NCI-H69 (cell line): ENCODE measurements around the gene RASSF4.

Experiments used
- DNase-seq: peaks from one replicate; lab custom pipeline; 2025; lab: John Stamatoyannopoulos, UW

RASSF4 gene

DNA sequence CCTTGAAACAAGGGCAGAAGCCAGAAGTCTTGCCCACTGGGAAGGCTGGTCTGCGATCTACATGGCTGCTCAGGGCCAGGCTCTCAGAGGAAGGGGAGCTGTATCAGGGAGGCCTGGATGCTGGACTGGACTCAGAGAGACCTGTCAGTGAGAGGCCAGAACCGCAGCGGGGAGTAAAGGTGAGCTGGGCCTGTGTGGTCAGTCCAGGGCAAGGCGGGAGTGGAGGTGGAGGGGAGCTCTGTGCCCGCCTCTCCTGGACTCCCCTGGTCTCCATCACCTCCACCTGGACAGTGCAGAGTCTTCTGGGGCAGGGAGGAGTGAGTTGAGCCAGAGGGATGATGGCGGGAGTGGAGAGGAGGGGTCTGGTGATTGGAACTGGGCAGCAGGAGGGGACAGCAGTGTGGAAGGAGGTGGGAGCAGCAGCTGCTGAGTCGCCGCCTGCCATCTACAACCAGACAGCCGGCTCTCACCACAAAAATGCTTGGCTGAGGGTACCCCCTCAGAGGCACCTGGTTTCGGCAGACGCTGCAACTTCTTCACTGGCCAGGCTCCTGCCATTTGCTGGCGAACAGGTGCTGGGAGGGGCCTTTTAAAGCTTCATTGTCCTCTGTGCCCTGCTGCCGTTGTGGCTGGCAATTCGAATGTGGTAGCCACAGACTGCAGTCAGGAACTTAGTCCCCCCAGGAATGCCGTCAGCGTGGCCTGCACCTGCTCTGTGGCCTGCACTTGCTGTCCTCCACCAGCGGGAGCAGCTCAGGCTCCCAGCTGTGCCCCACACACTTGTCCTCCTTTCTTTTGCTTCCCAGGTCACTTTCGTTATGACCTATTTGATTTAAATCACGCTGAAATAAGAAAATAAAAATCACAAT lies 3.5 kb downstream of the RASSF4 start:
- DNase-seq: no peak

DNA sequence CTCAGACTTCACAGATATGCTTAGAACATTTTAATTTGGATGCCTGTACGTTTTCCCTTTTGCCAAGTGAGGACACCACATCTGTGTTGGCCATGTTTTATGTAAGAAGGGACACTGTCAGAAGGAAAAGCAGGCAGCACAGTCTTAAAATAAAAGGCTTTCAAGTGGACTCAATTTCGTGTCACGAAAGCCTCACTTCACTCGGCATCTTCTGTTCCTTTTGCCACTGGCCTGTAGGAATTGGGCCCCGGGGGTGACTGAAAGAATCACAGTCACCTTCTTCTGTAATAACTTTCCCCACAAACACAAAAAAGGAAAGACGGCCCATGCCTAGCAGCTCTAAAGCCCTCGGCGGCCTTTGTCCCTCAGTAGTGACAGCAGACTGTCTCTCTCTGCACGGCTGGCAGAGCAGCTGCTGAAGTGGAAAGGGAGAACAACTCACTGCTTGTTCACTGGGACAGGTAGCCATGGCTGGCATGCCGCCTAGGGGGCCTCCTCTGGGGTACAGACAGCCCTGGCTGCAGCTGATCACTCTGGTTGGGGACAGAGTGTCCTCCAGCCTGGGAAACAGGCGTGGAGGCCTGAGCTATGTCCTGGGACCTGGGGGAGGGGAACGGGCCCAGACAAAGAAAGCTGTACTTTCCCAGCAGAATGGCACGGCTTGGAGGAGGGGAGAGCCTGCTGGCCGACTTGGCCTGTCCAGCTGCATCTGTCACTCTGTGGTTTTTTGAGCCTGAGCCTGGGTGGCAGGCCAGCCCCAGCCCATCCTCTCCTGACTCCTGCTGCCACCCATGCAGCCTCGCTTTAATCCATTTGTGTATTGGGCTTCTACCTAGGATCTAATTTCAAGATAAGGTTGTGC lies 4.4 kb downstream of the RASSF4 start:
- no peak for DNase-seq

GRCh38 chr10:44965104-44965503 lies 5.5 kb downstream of the RASSF4 start:
- DNase-seq: no peak

- no peak for DNase-seq
Observed at GRCh38 chr10:44965651-44966097, 6.1 kb downstream of the RASSF4 start.

DNA sequence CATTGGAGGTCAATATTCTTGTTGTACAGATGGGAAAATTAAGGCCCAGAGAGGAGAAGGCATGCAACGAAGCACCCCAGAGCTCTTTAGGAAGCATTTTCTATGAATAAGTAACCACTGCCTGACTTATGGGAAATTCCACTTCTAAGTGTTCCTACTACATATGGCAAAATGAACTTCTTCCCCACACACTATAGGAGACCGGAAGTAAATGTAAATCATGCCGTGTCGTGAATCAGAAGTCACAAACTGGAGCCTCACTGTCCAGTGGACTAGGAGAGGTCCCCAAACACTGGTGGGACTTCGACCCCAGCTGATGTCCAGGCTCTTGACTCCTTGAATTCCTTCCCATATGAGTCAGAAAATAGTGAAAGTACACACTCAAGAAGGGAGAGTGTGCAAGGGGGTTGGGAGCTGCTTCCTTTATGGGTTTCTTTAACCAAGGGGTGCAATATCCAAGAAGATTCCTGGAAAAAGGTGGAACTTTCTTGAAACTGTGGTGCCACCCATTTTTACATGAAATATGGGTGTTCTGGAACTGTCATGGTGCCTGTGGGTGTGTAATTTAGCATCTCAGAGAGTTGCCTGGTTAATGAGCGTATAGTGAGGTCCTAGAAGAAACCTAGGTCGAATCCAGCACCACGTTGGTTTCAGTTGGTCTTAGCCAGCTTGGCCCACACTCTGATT lies 6.7 kb downstream of the RASSF4 start:
- DNase-seq: no peak

GRCh38 chr10:44966816-44967509 lies 7.4 kb downstream of the RASSF4 start:
- no peak for DNase-seq

DNA sequence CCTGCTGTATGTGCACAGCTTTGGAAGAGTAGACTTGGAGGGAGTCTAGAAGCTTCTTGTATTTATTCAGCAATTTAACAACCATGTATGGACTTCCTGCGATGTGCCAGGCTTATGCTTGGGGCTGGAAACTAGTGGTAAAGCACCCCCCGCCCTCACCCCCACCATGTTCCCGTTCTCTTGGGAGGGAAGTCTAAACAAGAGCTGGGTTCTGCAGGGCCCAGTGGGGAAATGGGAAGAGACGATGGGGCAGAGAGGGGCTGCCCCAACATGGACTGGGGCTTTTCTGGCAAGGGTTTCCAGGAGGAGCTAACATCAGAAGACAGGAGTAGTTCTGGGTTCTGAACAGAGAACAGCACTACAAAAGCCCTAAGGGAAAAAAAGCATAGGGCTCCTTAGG lies 8.0 kb downstream of the RASSF4 start:
- no peak for DNase-seq

DNA sequence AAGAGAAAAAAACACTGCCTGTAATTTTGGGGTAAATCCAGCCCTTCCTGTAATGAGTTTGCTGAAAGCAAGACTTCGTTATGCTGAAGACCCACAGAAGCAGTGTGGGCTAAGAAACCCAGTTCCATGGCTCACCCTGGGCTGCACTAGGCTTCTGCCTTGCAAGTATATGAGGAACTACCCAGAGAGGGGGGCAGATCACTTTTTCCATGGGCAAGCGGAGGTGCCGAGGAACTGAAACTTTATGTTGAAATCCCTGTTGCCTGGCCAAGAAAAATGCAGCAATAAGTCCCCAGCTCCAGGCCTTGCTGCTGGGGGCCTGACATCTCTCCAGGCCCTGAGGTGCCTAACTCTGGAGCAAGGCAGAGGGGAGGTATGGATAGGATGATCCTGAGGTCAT lies 8.5 kb downstream of the RASSF4 start:
- DNase-seq: no peak

DNA sequence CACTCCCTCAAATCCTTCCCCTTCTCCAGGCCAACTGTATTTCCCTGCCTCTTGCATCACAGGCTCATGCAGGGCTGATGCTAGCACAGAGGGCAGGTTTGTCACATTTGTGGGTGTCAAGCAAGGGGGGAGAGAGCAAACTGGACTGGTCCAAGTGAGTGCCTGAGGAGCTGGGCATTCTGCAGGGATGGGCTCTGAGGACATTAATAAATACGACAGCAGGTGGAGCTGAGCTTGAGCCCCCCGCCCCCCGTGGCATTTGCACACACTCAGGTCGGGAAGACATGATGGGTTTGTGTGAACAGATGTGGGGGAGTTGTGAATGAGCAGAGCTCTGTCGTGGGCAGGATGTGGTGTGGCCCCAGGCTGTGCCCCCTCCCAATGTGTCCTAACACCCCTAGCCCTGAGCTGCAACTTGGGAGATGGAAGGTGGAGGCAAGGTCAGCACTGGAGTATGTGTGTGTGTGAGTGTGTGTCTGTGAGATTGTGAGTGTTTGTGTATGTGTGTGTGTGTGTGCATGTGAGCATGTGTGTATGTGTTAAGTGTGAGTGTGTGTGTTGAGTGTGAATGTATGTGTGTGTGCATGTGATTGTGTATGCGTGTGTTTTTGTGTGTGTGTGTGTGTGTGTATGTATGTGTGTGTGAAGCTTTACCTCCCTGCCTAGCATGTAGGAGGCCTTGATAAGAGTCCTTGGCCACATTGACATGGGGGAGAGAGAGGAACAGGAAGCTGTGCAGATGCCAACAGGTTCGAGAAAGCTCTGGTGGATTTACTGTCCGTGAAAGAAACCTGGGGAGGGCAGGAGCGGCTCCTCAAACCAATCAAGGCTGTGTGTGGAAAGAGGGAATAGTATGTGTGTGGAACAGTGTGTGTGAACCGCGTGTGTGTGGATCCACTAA lies 9.1 kb downstream of the RASSF4 start:
- DNase-seq: no peak

GRCh38 chr10:44969854-44970253 lies 10.3 kb downstream of the RASSF4 start:
- DNase-seq: no peak

- no peak for DNase-seq
Observed at GRCh38 chr10:44970812-44971395, 11.3 kb downstream of the RASSF4 start.

- no peak for DNase-seq
Observed at GRCh38 chr10:44971434-44971833, 11.8 kb downstream of the RASSF4 start.

DNA sequence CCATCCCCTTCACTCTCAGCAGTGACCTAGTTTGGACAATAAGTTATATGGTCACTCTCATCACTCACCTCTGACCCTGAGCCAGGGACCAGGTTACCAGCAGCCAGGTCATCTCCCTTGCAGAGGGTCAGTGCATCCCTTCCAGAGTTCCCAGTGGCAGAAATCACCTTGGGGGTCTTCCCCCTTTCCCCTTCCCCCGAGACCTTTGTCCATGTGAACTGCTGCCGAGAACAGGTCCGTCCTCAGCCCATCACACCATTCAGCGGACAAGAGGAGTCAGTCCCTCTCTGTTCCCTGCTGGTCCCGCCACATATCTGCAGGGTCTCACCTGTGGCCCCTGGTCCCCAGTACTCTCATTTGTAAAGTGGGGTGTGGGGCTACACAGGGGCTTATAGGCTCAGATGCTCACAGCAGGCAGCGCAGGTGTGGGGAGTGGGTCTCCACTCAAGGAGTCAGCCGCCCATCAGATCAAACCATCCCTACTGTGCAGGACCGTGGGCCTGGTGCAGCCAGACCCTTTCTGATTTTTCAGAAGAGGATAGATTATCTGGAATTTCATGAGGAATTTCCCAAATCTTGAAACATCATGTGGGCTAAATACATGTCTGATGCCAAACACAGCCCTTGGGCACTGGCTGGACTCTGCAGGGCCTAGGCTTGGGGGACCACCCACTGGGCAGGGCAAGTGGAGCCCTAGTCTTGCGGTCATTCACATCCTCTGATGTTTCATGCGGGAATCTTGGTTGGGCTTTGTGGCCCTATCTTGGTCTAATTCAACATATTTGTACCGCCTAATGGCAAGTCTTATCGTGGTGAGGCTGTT lies 12.5 kb downstream of the RASSF4 start:
- no peak for DNase-seq

DNA sequence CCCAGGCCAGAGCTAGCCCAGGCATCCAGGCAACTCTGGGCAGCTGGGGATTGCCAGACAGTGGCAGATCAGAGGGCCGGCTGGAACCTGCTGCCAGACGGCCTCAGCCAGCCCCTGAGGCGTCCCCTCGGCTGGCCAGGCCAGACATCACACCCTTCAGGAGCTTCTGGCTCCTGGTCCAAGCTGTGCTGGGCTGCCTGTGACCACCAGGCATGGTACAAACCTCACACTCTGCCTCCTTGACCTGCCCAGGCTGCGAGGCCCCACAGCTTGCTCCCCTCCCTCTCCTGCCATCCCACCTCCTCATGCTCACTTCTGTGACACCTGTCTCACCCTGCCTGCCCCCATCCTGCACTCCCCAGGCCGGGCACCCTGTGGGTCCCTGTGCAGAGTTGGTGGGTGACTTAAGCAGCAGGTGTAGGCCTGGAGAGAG lies 13.3 kb downstream of the RASSF4 start:
- no peak for DNase-seq

DNA sequence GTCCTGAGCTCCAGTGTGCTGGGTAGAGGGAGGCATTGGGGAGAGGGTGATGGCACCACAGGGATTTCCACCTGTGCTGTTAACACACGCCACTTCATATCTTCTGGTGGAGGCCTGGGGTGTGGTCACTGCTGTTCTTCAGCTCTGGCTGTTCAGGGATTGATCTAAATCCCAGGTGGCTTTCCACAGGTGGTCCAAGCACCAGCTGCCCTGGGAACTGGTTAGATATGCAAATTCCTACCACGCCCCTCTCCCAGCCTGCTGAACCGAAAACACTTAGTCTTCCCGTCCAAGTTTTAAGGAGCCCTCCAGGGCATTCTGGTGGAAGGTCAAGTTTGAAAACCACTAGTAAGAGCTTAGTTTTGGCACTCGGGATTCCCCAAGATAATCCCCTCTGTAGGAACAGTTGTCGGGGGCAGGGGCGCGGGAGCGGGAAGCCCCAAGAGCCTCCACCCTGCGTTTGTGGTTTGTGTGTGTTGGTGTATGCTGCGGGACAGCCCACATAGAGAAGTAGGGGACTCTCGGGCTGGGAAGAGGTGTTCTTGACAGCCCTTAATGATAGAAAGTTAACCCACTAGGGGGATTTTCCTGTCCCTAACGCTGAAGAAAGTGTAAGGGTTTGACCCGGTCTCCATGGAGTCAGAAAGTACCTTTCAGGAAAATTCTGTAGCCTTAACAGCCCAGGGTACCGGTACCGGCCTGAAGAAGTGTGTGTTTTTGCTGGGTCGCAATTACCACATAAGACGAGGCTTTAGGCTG lies 13.9 kb downstream of the RASSF4 start:
- peak; percentile 27 for DNase-seq

DNA sequence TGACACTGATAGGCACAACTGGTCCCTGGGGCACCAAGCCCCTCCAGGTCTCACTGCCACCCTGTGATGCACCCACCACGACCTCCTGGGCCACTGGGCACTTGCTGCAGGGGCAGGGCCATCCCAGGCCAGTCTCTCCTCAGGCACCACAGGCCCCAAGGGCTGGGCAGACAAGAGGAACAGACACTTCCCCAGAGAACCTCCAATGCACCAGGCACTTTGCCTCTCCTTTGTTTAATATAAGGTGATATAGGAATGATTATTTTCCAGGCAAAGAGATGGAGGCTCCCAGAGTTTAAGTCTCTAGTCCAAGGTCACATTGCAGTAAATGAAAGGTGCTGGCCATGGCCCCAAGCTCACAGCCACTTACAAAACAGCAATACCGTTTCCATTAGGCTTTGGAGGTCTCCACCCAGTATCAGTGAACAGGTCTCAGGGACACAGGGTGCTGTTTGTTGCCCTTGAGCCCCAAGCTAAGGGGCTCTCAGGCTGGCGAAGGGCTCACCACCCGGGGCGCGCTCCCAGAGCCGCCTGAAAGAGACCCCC lies 14.6 kb downstream of the RASSF4 start:
- DNase-seq: no peak

DNA sequence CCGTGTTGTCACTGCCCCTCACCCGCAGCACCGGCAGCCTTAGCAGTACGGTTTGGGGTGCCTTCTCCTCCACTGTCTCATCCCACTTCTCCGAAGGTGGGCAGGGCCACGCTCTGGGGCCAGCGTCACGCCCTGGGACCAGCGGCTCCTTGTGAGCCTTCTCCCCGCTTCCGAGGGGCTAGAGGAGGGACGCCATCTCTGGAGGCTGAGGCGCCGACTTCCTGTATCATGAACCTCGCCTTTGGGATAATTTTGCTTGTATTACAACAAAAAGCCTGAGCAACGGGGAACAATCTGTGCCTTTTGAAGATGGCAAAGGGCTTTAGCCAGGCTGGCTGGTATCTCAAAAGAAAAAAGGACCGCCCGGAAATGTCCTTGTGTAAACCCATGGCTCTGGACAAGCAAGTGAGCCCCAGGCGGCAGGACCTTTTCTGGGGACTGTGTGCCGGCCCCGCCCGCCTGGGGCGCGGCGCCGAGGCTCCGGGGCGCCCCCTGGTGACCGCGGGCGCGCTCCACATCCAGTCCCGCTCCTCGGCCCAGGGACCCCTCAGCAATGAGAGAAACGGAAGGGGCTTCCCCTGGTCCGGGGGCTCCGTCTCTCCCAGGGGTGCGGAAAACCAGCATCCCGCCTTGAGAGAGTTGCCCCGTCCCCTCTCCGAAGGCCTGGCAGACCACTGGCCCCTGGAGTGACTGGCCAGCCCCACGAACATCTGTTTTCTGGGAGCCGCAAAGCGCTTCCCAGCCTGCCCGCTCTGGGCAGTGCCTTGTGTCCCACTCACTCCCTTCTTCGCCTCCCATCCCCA lies 15.2 kb downstream of the RASSF4 start:
- peak; percentile 72 for DNase-seq
